Heart left ventricle (tissue), 16 donors: ENCODE measurements around the gene DNAAF5. TPM values are rescaled to one million over a fixed set of nuclear protein-coding genes. Genes with fewer than 3 reads are reported as not detected.

Source experiments
- ATAC-seq, 4 donors: fragments of 200-7000 bp; cut with Tn5 transposase; one replicate each; pipeline ENCODE4 v1.9.1; 2020 to 2022; ENCODE audit warnings: moderate library complexity in 4 of 4, mild to moderate bottlenecking in 3 of 4, moderate number of reproducible peaks in 1 of 4
- DNase-seq, 5 donors: peaks; one replicate each; pipeline ENCODE4 v3.0.0-alpha.2; 2020
- H3K27ac ChIP-seq, 12 donors: fragments of 200-600 bp; sonication (generic) in 4 of 12; one replicate each; pipeline versions ENCODE4 v1.5.0 to v1.8.0; 2016 to 2022; ENCODE audit warnings: mild to moderate bottlenecking in 2 of 12
- H3K27me3 ChIP-seq, 9 donors: fragments of 200-600 bp; sonication (generic) in 2 of 9; one replicate each; pipeline versions ENCODE4 v1.5.1 to v1.8.0; 2016 to 2022; ENCODE audit warnings: mild to moderate bottlenecking in 3 of 9
- H3K36me3 ChIP-seq, 9 donors: fragments of 200-600 bp; sonication (generic) in 2 of 9; one replicate each; pipeline versions ENCODE4 v1.5.0 to v1.8.0; 2018 to 2022; ENCODE audit warnings: mild to moderate bottlenecking in 2 of 9
- H3K4me1 ChIP-seq, 12 donors: fragments of 200-600 bp; sonication (generic) in 4 of 12; one replicate each; pipeline versions ENCODE4 v1.5.0 to v1.8.0; 2016 to 2022; ENCODE audit warnings: mild to moderate bottlenecking in 3 of 12
- H3K4me3 ChIP-seq, 12 donors: fragments of 200-600 bp; sonication (generic) in 4 of 12; one replicate each; pipeline versions ENCODE4 v1.5.0 to v1.8.0; 2017 to 2022; ENCODE audit warnings: mild to moderate bottlenecking in 9 of 12, moderate library complexity in 4 of 12
- H3K9me3 ChIP-seq, 12 donors: fragments of 200-600 bp; sonication (generic) in 4 of 12; one replicate each; pipeline versions ENCODE4 v1.5.0 to v1.8.0; 2016 to 2022; ENCODE audit warnings: mild to moderate bottlenecking in 1 of 12
- POLR2A ChIP-seq, 2 donors: fragments of 450-650 bp; IDR thresholded peaks; one replicate each; pipeline ENCODE4 v1.6.1; 2017; ENCODE audit warnings: antibody characterized with exemption in 2 of 2, mild to moderate bottlenecking in 2 of 2, moderate library complexity in 2 of 2
- WGBS, 4 donors: extraction: QIAGEN DNeasy Blood & Tissue Kit in 2 of 4; methylation state at CpG; one replicate each; pipeline versions ENCODE4 v1.1.5 to v1.1.7; 2013 to 2018; 5-methylcytosine and 5-hydroxymethylcytosine counted together
- intact Hi-C, 10 donors: fragments of 100-400 bp; cut with DNase I; formaldehyde crosslinking; loops; one replicate each; pipeline versions ENCODE4 v1.11.1 to v1.14.2; 2022
- polyA plus RNA-seq, 2 donors: library from polyadenylated mRNA; stranded (reverse); fragments of 200-250 nt; gene quantifications; one replicate each; pipeline ENCODE4 v1.2.3, GENCODE V29; 2013
- total RNA-seq, 9 donors: library from RNA; depleted of rRNA in 2 of 9; stranded (reverse); fragments of >200 nt in 2 of 9; fragmentation: NEBNext Ultra II Directional in 3 of 9; extraction: Animal tissue kit (Norgen Biotek cat#: 25700) in 3 of 9; gene quantifications; one replicate each; pipeline versions ENCODE4 v1.1.0 to v1.2.4, GENCODE V29; 2016 to 2023
- TF ChIP-seq, protein P1 (sequence below), 12 donors: fragments of 200-600 bp; sonication (generic) in 4 of 12; IDR thresholded peaks; one replicate each; pipeline versions ENCODE4 v1.5.0 to v1.8.0; 2018 to 2022; ENCODE audit warnings: antibody characterized with exemption in 12 of 12, mild to moderate bottlenecking in 5 of 12
- donor health status: ischemic (EF 13 %, LVEDD 7.1; RV severe dilation, severe dysfunction).
- donor health status: healthy with polysubstance abuse.
- donor health status: DM: no; HTN: yes; CAD: no.
- donor health status: DM: no; HTN: no; CAD: no.
- donor health status: ischemic (EF 25% LVEDD 6.9; RV normal size, moderate dysfunction).
- donor health status: ischemic (EF 25% LVEDD 5.7; RV mildly dilated, moderate dysfunction).
- donor health status: healthy.
- donor health status: DM: yes; HTN: yes; CAD: no.
- donor health status: ischemic (EF 35%, LVEDD 5.7; RV mildly dilated, moderate dysfunction).
- donor health status: nonischemic (EF 11% LVEDD 7.7; RV severe dilation, severe dysfunction).
- donor health status: DM: yes; HTN: yes; CAD: no.
- donor health status: PGD.
- donor health status: ischemic (EF 29% LVEDD 5.4; RV normal size, mild dysfunction).
- donor health status: nonischemic (EF 23%, LVEDD 6.1; RV moderate dilation, normal function).

The DNAAF5 gene
- total and polyA plus RNA-seq, 11 donors = 7.2 to 45.8 (median 23.5) TPM

DNA sequence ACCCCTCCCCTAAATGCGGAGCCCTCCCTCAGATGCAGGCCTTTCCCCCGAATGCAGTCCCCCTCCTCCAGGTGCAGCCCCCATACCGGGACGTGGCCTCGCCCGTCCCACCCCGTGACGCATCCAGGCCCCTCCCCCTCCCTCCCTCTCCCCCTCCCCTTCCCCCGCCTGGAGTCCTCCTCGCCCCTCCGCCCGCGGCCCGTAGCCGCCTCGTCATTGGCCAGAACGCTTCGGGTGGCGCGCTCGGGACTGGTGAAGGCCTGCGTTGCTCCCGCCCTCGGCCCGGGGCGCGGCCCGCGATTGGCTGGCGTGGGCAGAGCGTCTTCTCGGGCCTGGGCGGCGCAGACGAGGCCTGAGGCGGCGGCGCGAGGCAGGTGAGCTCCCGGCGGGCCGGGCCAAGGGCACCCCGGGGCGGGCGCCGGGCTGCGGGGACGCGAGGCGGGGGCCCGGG lies 89.8 kb downstream of the DNAAF5 start:
- H3K4me1 ChIP-seq = peaks cover 4 to 75% (median 55%) of the 10 kb centered on the region in 12 donors
- no peaks in the 10 kb centered on the region for H3K36me3 ChIP-seq
- H3K27ac ChIP-seq = peak overlapping the region in 11 of 12 donors; percentile 50 to 97 (median 80)
- WGBS, 4 donors = 0% methylated on average over 51 of the region's 51 CpGs; no CpG with 5 or more reads in 2 of the 4 donors
- intact Hi-C loops = loop anchor here in 1 of 10 donors (5.0 kb wide), 1 partner anchor 231 kb away; no protein-coding TSS in a partner anchor
- no peaks in the 10 kb centered on the region for H3K9me3 ChIP-seq
- DNase-seq (peak; percentile 98 to 99 (median 99)), ATAC-seq (peak; percentile 89 to 96 (median 92))
- no peaks in the 10 kb centered on the region for H3K27me3 ChIP-seq
- peak; percentile 75 to 81 for TF ChIP-seq POLR2A (IDR thresholded peaks at IDR 0.05)
- TF ChIP-seq, protein P1, sequence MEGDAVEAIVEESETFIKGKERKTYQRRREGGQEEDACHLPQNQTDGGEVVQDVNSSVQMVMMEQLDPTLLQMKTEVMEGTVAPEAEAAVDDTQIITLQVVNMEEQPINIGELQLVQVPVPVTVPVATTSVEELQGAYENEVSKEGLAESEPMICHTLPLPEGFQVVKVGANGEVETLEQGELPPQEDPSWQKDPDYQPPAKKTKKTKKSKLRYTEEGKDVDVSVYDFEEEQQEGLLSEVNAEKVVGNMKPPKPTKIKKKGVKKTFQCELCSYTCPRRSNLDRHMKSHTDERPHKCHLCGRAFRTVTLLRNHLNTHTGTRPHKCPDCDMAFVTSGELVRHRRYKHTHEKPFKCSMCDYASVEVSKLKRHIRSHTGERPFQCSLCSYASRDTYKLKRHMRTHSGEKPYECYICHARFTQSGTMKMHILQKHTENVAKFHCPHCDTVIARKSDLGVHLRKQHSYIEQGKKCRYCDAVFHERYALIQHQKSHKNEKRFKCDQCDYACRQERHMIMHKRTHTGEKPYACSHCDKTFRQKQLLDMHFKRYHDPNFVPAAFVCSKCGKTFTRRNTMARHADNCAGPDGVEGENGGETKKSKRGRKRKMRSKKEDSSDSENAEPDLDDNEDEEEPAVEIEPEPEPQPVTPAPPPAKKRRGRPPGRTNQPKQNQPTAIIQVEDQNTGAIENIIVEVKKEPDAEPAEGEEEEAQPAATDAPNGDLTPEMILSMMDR (IDR thresholded peaks at IDR 0.05) = no peak
- H3K4me3 ChIP-seq = peak overlapping the region in 11 of 12 donors; percentile 61 to 99 (median 77)

DNA sequence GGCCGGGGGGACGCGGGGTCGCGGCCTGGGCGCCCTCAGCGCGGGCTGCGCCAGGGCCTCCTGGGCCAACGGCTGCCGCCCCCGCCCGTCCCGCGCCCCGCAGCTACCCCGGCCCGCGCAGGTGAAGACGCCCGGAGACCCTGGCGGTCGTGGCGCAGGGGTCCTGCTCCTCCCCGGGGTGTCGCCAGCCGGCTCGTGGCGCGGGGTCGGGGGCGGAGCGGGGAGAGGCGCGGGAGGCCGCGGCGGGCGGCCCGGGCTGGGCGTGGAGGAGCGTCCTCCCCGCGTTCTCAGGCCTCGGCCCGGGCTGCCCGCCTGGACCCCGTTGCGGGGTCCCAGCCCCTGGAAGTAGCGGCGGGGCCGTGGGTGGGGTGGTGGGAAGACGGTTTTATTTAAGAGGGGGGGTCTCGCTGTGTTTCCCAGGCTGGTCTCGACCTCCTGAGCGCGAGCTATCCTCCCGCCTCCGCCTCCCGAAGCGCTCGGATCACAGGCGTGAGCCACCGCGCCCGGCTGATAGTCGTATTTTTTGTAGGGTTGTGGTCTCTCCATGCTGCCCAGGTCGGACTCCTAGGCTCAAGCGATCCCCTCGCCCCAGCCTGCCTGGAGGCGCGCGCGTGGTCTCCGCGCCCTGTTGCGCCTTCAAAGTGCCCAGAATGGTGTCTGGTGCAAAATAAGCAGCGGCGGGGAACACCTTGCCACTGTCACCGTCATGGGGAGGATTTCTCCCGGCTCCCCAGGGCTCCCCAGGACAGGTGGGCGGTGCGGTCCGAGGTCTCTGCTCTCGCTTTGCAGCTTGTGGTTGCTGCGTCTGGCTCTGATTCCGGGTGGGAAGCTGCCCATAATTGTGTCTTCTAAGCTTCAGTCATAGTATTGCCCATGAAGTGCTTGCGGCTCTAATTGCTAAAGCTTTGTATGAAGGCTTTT lies 90.5 kb downstream of the DNAAF5 start:
- Histone ChIP-seq H3K4me1 (peaks cover 4 to 79% (median 56%) of the 10 kb centered on the region in 12 donors), H3K27ac (peak overlapping the region; percentile 46 to 88 (median 77)), H3K9me3 (no peaks in the 10 kb centered on the region), H3K27me3 (no peaks in the 10 kb centered on the region), H3K36me3 (no peaks in the 10 kb centered on the region), H3K4me3 (peak overlapping the region; percentile 61 to 99 (median 76))
- DNase-seq (peak in 2 of 5 donors; percentile 7 to 31), ATAC-seq (no peak)
- intact Hi-C loops = loop anchor here in 1 of 10 donors (5.0 kb wide), 1 partner anchor 230 kb away; no protein-coding TSS in a partner anchor
- TF ChIP-seq, protein P1 (IDR thresholded peaks at IDR 0.05) = no peak
- no peak for TF ChIP-seq POLR2A (IDR thresholded peaks at IDR 0.05)
- WGBS, 4 donors = 0% methylated on average over 8 to 88 of the region's 88 CpGs

DNA sequence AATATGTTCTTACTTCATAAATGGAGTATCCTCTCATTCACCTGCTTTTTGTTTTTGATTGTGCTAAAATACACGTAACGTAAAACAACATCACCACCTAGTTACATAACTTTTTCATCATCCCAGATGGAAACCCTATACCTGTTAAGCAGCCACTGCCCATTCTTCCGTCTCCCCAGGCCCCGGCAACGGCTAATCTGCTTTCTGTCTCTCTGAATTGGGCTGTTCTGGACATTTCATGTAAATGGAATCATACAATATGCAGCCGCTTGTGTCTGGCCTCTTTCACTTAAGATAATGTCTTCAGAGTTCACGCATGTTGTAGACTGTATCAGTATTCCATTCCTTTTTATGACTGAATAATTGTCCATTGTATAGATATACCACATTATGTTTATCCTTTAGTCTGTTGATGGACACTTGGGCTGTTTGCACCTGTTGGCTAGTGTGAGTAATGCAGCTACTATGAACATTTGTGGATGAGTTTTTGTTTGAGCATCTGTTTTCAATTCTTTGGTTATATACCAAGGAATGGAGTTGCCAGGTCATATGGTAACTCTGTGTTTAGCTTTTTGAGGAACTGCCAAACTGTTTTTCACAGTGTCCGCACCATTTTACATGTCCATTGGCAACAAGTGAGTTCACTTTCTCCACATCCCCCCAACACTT lies 91.7 kb downstream of the DNAAF5 start:
- peaks cover 4 to 80% (median 48%) of the 10 kb centered on the region in 12 donors for H3K4me1 ChIP-seq
- no peaks in the 10 kb centered on the region for H3K27me3 ChIP-seq
- H3K4me3 ChIP-seq = peak overlapping the region in 5 of 12 donors; percentile 69 to 90 (median 78)
- peaks cover 0 to 5% (median 0%) of the 10 kb centered on the region in 9 donors for H3K36me3 ChIP-seq
- ATAC-seq (no peak), DNase-seq (no peak)
- intact Hi-C loops = loop anchor here in 2 of 10 donors (2.0 to 5.0 kb wide), 2 partner anchors 55 to 229 kb away; no protein-coding TSS in a partner anchor
- peak overlapping the region in 1 of 12 donors; percentile 81 for H3K27ac ChIP-seq
- no peaks in the 10 kb centered on the region for H3K9me3 ChIP-seq
- 67 to 78% (median 71%) methylated on average over 7 to 8 of the region's 8 CpGs for WGBS, 4 donors
- no peak for TF ChIP-seq POLR2A (IDR thresholded peaks at IDR 0.05)
- TF ChIP-seq, protein P1 (IDR thresholded peaks at IDR 0.05) = peak in 8 of 12 donors; percentile 10 to 50 (median 31)
